ENCODE results near the gene ZNF280C. TPM values are rescaled to one million over a fixed set of nuclear protein-coding genes. Genes with fewer than 3 reads are reported as not detected.
"Not testable (repeated sequence)": the region's sequence is repeated elsewhere in the genome, so short reads cannot be mapped to it uniquely, and the experiment has no call there.

ZNF280C gene
- total RNA-seq, 1 donor from 2014 or later: 2.3 TPM

DNA sequence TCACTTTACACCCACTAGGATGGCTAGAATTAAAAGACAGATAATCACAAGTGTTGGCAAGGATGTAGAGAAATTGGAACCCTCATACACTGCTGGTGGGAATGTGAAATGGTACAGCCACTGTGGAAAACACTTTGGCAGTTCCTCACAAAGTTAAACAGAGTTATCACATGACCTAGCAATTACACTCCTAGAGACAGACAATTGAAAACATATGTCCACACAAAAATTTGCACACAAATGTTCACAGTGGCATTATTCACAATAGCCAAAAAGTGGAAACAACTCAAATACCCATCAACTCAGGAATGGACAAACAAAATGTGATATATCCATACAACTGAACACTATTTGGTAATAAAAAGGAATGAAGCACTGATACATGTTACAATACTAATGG is 5.7 kb downstream of the ZNF280C start:
- intact Hi-C loops (cut with DNase I): no loop called here

DNA sequence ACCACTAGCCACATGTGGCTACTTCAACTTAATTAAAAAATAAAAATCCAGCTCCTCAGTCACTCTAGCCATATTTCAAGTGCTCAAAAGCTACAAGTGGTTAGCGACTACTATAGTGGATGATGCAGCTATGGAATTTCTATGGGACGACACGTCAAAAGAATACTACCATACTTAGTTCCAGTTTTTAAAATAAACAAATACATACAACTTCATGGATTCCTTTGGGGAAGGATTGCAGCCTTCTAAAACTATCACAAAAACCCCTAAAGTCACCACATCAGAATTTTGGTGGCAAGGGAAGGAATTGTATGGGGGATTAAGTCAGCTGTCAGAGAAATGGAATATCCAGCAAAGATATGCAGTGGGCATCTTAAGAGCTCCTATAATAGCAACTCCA is 6.5 kb downstream of the ZNF280C start:
- intact Hi-C loops (cut with DNase I): no loop called here
- no peak for DNase-seq (ENCODE audit: low spot score)

More for the DNA sequence above, 5.7 kb downstream of the ZNF280C start:
- no peak for DNase-seq (ENCODE audit: low spot score)

DNA sequence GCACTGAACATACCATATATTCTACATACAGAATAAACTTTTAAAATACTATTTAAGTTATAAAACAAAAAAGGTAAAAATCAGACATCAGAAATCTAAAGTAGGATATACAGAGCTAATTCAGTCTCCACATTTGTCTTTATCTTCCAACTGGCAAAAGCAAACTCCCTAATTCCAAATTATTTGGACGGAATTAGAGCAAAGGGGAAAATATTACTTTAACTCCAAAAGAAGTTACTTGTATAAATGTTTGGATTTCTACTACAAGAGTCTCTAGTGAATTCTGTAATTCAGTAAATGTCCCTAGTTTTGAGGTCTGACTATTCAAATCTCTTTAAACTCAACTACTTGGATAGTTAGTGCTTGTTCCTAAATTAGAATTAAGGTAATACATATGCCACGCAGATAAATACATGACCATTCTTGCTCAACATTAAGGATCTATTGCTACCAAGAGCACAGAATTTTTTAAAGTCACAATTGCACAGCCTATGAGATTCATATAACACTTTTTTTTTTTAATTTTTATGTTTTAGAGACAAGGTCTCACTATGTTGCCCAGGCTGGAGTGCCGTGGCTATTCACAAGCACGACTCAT is 7.3 kb downstream of the ZNF280C start:
- intact Hi-C loops (cut with DNase I): no loop called here

DNA sequence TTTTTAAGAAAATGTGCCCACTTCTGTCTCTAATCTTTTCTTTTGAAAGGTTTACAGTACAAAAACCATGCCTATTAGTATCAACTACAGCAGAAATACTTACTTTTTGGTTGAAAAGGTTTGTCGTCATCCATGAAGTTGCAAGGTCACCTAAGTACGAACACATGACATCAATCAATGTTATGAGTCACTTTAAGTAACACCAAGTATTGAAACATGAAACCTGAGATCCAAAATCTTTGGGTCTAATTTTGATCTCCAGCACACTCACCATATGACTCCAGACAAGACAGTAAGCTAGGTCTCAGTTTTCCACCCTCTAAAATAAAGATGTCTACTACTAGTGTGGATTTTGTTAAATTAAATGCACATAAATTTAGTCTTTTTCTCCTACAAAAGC is 8.4 kb downstream of the ZNF280C start:
- no peak for DNase-seq (ENCODE audit: low spot score)
- intact Hi-C loops (cut with DNase I): no loop called here

More for the DNA sequence above, 7.3 kb downstream of the ZNF280C start:
- DNase-seq (ENCODE audit: low spot score): no peak

DNA sequence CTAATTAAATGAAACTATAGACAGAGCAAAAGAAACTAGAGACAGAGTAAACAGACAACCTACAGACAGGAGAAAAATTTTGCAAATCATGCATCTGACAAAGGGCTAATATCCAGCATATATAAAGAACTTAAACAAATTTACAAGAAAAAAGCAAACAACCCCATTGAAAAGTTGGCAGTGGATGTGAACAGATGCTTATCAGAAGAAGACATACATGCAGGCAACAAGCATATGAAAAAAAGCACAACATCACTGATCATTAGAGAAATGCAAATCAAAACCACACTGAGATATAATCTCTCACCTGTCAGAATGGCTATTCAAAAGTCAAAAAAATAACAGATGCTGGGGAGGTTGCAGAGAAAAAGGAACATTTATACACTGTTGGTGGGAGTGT is 14.8 kb downstream of the ZNF280C start:
- intact Hi-C loops (cut with DNase I): no loop called here
- no peak for DNase-seq (ENCODE audit: low spot score)

DNA sequence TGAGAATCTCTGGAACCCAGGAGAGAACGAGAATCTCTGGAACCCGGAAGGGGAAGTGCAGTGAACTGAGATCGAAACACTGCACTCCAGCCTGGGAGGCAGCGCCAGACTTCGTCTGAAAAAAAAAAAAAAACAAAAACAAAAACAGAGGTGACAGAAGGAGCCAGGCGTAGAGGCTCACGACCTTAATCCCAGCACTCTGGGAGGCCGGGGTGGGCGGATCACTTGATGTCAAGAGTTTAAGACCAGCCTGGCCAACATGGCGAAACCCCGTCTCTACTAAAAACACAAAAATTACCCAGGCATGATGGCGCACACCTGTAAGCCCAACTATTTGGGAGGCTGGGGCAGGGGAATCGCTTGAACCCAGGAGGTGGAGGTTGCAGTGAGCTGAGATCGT is 17.0 kb downstream of the ZNF280C start:
- no peak for DNase-seq (ENCODE audit: low spot score)
- intact Hi-C loops (cut with DNase I): no loop called here

DNA sequence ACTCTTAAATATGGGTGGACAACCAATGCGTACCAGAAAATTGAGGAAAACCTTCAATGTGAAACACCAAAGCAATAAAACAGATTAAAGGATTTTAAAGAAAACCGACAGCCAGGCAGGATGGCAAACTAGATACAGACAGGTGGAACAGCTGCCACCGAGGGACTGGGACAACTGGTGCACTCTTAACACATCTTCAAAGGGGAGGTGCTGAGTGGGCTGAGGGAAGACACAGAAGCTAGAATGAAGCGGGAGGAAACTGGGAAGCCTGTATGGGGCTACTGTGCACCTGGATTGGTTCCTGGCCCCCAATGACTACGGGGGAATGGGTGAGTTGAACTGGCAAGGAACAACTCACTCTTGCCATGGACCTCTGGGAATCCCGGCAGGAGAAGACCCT is 20.7 kb downstream of the ZNF280C start:
- DNase-seq (ENCODE audit: low spot score): no peak
- intact Hi-C loops (cut with DNase I): no loop called here

DNA sequence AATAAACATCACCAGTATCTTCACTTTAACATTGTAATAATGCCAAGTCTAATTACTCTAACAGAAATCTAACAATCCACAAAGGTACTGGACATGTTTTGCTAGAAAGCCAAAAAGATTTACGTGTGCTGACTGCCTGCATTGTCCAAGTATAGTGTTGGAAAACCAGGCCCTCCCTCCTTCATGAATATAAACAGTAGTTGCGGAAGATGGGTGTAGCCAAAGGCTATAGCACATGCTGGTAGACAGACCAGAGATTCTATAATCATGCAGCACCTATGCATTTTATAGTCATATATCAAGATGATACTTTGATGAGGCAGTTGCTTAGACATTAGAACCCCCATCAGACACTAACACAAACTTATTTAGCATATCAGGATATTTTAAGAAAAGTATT is 22.6 kb downstream of the ZNF280C start:
- no peak for DNase-seq (ENCODE audit: low spot score)
- intact Hi-C loops (cut with DNase I): no loop called here

DNA sequence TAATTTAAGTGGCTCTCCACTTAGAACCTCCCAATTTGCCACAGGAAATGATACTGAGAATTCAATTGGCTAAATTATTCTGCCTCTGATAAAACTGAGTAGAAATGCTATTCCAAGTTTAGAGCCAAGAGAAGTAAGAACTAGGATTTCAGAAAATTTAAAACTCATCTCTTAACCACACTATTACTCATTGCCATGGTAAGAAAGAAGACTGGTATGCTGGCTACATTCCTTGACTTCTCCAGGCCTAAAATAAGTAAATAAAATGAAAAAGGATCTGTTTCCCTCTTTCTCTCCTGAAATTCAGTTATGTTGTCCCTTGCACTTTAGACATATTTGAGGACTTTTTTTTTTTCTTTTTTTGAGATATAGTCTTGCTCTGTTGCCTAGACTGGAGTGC is 23.3 kb downstream of the ZNF280C start:
- intact Hi-C loops (cut with DNase I): no loop called here

DNA sequence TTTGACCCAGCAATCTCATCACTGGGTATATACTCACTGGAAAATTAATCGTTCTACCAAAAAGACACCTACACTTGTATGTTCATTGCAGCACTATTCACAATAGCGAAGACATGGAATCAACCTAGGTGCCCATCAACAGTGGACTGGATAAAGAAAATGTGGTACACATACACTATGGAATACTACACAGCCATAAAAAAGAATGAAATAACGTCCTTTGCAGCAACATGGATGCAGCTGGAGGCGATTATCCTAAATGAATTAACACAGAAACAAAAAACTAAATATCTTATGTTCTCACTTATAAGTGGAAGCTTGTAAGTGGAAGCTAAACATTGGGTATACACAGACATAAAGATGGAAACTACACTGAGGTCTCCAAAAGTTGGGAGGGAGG is 37.5 kb downstream of the ZNF280C start:
- intact Hi-C loops (cut with DNase I); DNase-seq (ENCODE audit: low spot score): not testable (repeated sequence)

More for the DNA sequence above, 23.3 kb downstream of the ZNF280C start:
- no peak for DNase-seq (ENCODE audit: low spot score)

DNA sequence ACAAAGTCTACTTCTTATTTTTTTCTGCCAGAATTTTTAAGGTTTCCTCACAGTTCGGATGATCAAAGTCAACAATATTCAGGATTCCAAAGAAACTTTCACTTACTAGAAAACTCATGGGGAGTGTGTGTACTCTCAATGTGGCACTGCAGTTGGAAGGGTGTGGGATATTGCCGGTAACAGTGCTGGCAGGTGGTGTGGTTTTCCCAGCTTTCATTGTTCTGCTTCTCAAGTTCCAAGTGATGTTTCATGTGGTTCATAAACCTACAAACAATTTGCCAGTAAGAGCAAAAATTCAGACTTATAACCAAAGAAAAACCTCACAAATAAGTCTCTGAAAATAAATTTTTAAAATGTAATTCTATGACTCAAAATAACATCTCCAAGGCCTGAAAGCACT is 39.8 kb downstream of the ZNF280C start:
- intact Hi-C loops (cut with DNase I): no loop called here
- DNase-seq (ENCODE audit: low spot score): no peak

DNA sequence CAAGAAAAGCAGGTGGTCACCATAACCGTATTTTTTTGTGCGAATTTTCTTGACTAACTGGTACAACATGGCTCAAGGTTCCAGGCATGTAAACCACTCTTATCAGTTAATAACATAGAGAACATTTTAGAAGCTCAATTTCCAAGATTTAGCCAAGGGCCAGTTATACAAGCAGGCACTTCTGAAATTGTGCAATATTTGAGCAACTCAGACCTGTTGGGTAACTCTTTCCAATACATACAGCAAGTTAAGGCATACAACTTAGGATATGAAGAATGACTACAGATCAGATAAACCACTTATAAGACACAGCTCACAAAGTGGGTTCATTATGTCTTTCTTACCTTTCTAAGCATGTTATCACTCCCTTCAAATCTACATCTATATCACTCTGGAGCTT is 43.9 kb downstream of the ZNF280C start:
- DNase-seq (ENCODE audit: low spot score): no peak
- intact Hi-C loops (cut with DNase I): no loop called here

DNA sequence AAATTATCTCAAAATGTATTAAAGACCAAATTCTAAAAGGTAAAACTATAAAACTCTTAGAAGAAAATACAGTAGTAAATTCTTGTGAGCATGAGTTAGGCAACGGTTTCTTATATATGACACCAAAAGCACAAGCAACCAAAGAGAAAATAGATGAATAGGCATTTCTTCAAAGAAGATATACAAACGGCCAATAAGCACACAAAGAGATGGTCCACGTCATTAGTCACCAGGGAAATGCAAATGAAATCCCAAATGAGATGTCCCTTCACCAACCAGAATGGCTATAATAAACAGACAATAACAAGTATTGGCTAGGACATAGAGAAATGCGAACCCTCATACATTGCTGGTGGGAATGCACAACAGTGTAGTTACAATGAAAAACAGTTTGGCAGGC is 52.4 kb downstream of the ZNF280C start:
- DNase-seq (ENCODE audit: low spot score): no peak
- intact Hi-C loops (cut with DNase I): no loop called here

DNA sequence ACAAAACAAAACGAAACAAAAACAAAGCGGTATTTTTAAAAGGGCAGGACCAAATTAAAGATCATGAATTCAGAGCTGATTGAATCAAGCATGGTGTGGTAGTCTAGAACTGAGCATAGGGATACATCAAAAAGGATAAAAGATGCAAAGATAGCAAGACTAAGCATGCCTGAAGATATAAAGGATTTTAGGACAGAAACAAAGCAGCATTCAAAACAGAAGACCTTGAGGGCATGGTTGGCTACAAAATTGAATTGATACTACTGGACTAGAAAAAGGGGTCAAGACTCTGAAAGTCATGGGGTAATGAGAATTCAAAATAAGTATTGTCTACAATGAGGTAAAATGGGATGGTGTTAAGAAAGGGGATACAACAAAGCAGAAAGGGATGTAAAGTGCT is 55.3 kb downstream of the ZNF280C start:
- DNase-seq (ENCODE audit: low spot score): no peak
- intact Hi-C loops (cut with DNase I): no loop called here

DNA sequence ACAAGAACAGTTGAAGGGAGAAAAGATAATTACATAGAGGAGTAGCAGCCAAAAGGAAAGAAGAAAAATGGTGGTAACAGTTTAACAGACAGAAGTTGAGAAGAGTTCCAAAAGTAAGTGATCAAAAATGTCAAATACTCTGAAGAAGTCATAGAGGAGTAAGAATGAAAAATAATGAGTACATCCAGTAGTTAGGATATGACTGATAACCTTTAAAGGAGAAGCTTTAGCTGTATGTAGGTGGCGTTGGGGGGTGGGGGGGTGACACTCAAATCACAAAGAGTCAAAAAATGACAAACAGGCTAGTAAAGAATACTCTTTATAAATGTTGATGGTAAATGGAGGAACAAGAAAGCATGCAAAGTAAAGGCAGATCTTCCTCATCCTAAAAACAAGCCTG is 56.3 kb downstream of the ZNF280C start:
- intact Hi-C loops (cut with DNase I): no loop called here
- DNase-seq (ENCODE audit: low spot score): no peak

DNA sequence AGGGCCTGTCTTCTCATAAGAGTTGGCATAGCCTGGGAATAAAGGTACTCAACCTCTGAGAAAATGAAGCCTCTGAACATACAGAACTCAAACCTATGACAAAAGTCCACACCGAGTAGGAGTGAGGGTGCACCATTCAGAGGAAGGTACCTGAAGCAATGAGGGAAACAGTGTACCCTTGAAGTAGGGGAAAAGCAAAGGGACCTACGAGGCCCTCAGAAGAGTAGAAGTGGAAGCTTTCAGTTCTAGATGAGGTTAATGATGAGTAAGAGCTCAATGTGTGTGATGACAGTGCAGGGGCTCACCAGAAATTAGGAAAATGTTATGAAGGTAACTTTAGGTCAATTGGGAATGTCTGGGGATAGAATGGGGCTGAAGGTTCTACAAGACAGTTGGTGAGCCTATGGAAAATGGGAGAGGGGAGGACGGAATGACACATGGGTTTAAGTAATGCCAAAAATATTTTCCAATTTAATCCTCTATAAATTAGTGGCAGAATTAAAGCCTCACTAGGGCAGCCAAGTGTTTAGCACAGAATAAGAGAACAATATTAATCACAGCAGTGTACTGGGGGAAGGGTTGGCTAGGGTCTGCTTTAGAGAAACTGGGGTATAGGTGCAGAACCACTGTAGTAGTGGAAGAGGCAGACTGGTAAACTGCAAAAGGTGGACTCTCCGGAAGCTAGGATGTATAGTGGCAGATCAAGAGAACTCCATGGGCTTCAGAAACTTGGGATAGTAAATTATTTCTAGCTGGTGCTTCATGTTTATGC is 57.1 kb downstream of the ZNF280C start:
- no peak for DNase-seq (ENCODE audit: low spot score)
- intact Hi-C loops (cut with DNase I): no loop called here

DNA sequence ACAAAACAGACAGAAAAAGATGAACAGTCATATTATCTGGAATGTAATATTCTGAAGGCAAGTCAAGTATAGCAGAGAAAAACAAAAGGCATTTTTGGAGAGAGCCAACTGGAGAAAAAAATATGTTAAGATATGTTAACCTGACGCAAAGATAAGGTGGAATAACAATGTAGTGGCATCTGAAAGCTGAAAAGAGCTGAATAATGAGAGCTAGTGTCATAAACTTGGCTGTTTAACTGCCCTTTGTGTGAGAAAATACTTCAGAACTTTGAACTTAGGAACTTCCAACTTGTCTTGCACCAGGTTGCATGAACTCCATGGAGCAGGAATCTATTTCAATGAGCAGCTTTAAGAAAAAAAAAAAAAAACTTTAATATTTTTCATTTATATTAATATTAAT is 64.1 kb downstream of the ZNF280C start:
- intact Hi-C loops (cut with DNase I): no loop called here

DNA sequence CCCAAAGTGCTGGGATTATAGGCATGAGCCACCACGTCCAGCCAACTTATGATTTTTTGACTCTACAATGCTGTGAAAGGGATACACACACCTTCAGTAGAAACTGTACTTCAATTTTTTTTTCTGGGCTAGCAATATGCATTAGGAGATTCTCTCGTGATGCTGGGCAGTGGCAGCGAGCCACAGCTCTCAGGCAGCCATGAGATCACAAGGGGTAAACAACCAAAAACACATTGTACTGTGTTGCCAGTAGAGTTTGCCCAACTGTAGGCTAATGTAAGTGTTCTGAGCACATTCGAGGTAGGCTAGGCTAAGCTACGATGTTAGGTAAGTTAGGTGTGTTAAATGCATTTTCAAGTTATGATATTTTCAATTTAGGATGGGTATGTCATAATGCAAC is 71.2 kb downstream of the ZNF280C start:
- no peak for DNase-seq (ENCODE audit: low spot score)
- intact Hi-C loops (cut with DNase I): no loop called here

More for the DNA sequence above, 64.1 kb downstream of the ZNF280C start:
- DNase-seq (ENCODE audit: low spot score): no peak

DNA sequence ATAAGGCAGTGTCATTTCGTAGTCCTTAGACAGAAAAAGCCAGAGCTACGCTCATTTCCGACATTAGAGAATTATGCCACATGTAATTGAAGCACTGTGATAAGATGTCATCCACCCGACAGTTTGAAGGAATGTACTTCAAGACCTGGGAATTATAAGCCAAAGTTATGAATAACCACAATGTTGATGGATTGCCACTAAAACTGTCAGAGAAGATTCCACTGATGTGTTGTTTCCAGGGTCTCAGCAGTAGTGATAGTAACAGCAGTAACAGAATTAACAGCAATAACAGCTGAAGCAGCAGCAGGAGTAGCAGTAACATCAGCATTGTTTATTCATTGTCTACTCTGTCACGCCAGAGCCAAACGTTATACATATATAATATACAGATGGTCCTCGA is 72.2 kb downstream of the ZNF280C start:
- DNase-seq (ENCODE audit: low spot score): no peak
- intact Hi-C loops (cut with DNase I): no loop called here

DNA sequence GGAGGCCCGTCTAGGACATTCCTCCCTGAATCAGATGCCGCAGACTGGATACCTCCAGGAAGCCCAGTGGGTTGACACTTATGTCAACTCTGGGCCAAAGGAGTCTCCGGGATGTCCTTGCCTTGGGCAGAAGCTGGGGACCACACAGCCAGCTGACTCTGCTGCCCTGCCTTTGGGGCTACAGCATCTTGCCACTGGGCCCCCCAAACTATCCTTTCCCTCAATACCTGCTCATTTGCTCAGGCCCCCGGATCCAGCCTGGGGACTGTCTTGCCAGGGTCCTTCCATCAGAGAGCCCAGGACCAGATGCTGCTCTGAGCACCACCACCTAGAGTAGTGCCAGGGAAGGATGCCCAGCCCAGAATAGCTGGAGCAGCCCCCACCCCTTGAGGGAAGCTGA is 77.9 kb downstream of the ZNF280C start:
- intact Hi-C loops (cut with DNase I): no loop called here
- no peak for DNase-seq (ENCODE audit: low spot score)

DNA sequence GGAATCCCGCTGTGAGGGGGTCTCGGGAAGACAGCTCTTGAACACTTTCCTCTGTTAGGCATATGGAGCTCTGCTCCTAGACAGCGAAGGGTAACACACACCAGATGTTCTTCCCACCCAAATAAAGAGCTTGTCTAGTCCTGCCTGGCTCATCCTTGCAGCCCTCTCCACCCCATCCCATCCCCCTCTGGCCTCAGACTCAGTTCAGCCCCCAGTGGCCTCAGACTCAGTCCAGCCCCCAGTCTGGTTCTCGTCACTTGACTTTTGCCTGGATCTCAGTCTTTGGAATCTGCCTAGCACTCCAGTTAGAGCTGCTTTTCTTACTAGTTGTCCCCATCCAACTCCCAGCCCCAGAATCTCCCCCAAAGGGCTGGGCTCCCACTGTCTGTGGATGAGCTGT is 82.0 kb downstream of the ZNF280C start:
- intact Hi-C loops (cut with DNase I): no loop called here
- DNase-seq (ENCODE audit: low spot score): no peak

DNA sequence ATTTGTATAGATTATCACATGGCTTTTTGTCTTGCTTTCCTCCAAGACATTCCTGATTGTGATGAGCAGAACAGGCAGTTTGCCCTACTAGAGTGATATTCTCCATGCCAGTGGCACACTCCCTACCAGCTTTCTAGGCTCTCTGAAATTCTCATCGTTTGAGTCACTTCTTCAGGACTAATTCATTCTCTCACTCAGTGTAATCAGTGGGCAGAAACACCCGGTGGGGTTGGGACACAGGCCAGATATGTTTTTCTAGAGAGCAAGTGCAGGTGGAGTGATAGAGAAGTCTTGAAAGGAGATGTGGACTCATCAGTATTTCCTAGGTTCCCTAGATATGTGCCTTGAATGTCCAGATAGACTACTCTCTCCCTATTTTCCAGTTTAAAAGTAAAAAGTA is 83.8 kb downstream of the ZNF280C start:
- DNase-seq (ENCODE audit: low spot score): no peak
- intact Hi-C loops (cut with DNase I): no loop called here
